Liver (tissue), 9 donors: ENCODE data around the gene SERINC5. TPM values are rescaled to one million over a fixed set of nuclear protein-coding genes. Genes with fewer than 3 reads are reported as not detected.

Source experiments
- DNase-seq: peaks from one replicate; pipeline ENCODE4 v3.0.0-alpha.2; 2017; ENCODE audit warnings: low spot score
- H3K27ac ChIP-seq, 2 donors: one replicate each; pipeline ENCODE4 v1.7.0; 2013; ENCODE audit warnings: inconsistent platforms in 2 of 2, low read length in 2 of 2, control low read depth in 1 of 2, low read depth in 1 of 2, mild to moderate bottlenecking in 1 of 2
- H3K27me3 ChIP-seq, 4 donors: one replicate each; pipeline versions ENCODE4 v1.6.1 to v1.7.0; 2013; ENCODE audit warnings: low read length in 3 of 4, inconsistent platforms in 1 of 4, mild to moderate bottlenecking in 1 of 4, moderate library complexity in 1 of 4; ENCODE audit not compliant: control insufficient read depth in 4 of 4, insufficient read depth in 4 of 4
- H3K36me3 ChIP-seq, 4 donors: one replicate each; pipeline versions ENCODE4 v1.6.1 to v1.7.0; 2013; ENCODE audit warnings: low read length in 3 of 4, mild to moderate bottlenecking in 3 of 4, low read depth in 1 of 4, moderate library complexity in 1 of 4; ENCODE audit not compliant: control insufficient read depth in 4 of 4, insufficient read depth in 3 of 4
- H3K4me1 ChIP-seq, 4 donors: one replicate each; pipeline versions ENCODE4 v1.6.1 to v1.7.0; 2013; ENCODE audit warnings: low read length in 3 of 4, mild to moderate bottlenecking in 3 of 4, moderate library complexity in 1 of 4; ENCODE audit not compliant: control insufficient read depth in 4 of 4, insufficient read depth in 4 of 4
- H3K4me3 ChIP-seq, 3 donors: one replicate each; pipeline versions ENCODE4 v1.6.1 to v1.7.0; 2013; ENCODE audit warnings: low read length in 3 of 3, control low read depth in 1 of 3, low read depth in 1 of 3, mild to moderate bottlenecking in 1 of 3
- H3K9ac ChIP-seq, 2 donors: one replicate each; pipeline ENCODE4 v1.7.0; 2013; ENCODE audit warnings: low read length in 2 of 2, mild to moderate bottlenecking in 2 of 2, moderate library complexity in 2 of 2, control low read depth in 1 of 2, low read depth in 1 of 2
- H3K9me3 ChIP-seq, 4 donors: one replicate each; pipeline versions ENCODE4 v1.6.1 to v1.7.0; 2013; ENCODE audit warnings: low read length in 3 of 4; ENCODE audit not compliant: control insufficient read depth in 4 of 4
- CTCF ChIP-seq: fragments of 150-350 bp; IDR thresholded peaks from 2 replicates; pipeline ENCODE4 v1.5.1; 2017; ENCODE audit warnings: improper control_type of control experiment, low read depth, low read length; ENCODE audit not compliant: missing input control
- EGR1 ChIP-seq, 2 donors: IDR thresholded peaks; 2 replicates each; pipeline ENCODE4 v1.6.1; 2016 to 2018; ENCODE audit warnings: antibody characterized with exemption in 2 of 2, low read depth in 2 of 2
- FOXA1 ChIP-seq: IDR thresholded peaks from 2 replicates; pipeline ENCODE4 v1.6.1; 2016; ENCODE audit warnings: antibody characterized with exemption
- FOXA2 ChIP-seq: IDR thresholded peaks from 2 replicates; pipeline ENCODE4 v1.6.1; 2016; ENCODE audit warnings: antibody characterized with exemption
- GABPA ChIP-seq, 2 donors: IDR thresholded peaks in 1 of 2; conservative IDR thresholded peaks in 1 of 2; 2 replicates each; pipeline ENCODE4 v1.6.1; 2016; ENCODE audit warnings: antibody characterized with exemption in 2 of 2, mild to moderate bottlenecking in 1 of 2, moderate library complexity in 1 of 2
- HNF4A ChIP-seq, 2 donors: conservative IDR thresholded peaks; 2 replicates each; pipeline ENCODE4 v1.6.1; 2016; ENCODE audit warnings: antibody characterized with exemption in 2 of 2, mild to moderate bottlenecking in 2 of 2
- HNF4G ChIP-seq: IDR thresholded peaks from 2 replicates; pipeline ENCODE4 v1.6.1; 2016; ENCODE audit warnings: antibody characterized with exemption
- MAX ChIP-seq: IDR thresholded peaks from 2 replicates; pipeline ENCODE4 v1.6.1; 2016; ENCODE audit warnings: antibody characterized with exemption
- NR2F2 ChIP-seq: IDR thresholded peaks from 2 replicates; pipeline ENCODE4 v1.6.1; 2016; ENCODE audit warnings: antibody characterized with exemption
- RXRA ChIP-seq, 2 donors: IDR thresholded peaks; 2 replicates each; pipeline ENCODE4 v1.6.1; 2017 to 2018; ENCODE audit warnings: antibody characterized with exemption in 2 of 2, mild to moderate bottlenecking in 1 of 2
- SP1 ChIP-seq: IDR thresholded peaks from 2 replicates; pipeline ENCODE4 v1.6.1; 2018; ENCODE audit warnings: antibody characterized with exemption, mild to moderate bottlenecking
- TAF1 ChIP-seq: conservative IDR thresholded peaks from 2 replicates; pipeline ENCODE4 v1.6.1; 2016; ENCODE audit warnings: antibody characterized with exemption, mild to moderate bottlenecking
- YY1 ChIP-seq: IDR thresholded peaks from 2 replicates; pipeline ENCODE4 v1.6.1; 2016; ENCODE audit warnings: antibody characterized with exemption, mild to moderate bottlenecking
- WGBS: extraction: QIAGEN DNeasy Blood & Tissue Kit; methylation state at CpG from one replicate; pipeline ENCODE4 v1.1.7; 2013; 5-methylcytosine and 5-hydroxymethylcytosine counted together
- polyA plus RNA-seq, 2 donors: library from polyadenylated mRNA; stranded (reverse) in 1 of 2; unstranded in 1 of 2; fragments of 200-250 nt in 1 of 2; fragments of >200 nt in 1 of 2; fragmentation: Nextera tagmentation in 1 of 2; extraction: Ambion mirVana in 1 of 2; gene quantifications; one replicate each; pipeline versions ENCODE4 v1.2.1 to v1.2.3, GENCODE V29; 2013 to 2015
- total RNA-seq, 2 donors: library from RNA; depleted of rRNA; stranded (reverse); fragments of >200 nt; gene quantifications; one replicate each; pipeline ENCODE4 v1.2.3, GENCODE V29; 2014
- TF ChIP-seq, protein P1 (sequence below): IDR thresholded peaks from 2 replicates; pipeline ENCODE4 v1.6.1; 2016; ENCODE audit warnings: antibody characterized with exemption
- TF ChIP-seq, protein P2 (sequence below): IDR thresholded peaks from 2 replicates; pipeline ENCODE4 v1.6.1; 2016; ENCODE audit warnings: antibody characterized with exemption
- TF ChIP-seq, protein P3 (sequence below): IDR thresholded peaks from 2 replicates; pipeline ENCODE4 v1.6.1; 2016; ENCODE audit warnings: antibody characterized with exemption, mild to moderate bottlenecking
- donor health status: healthy.
- donor health status: healthy.
- donor health status: healthy.
- donor health status: healthy.
- donor health status: healthy.

Gene SERINC5
- total and polyA plus RNA-seq, 4 donors = 22.2 to 82.3 (median 32.0) TPM

GRCh38 chr5:80243567-80243966 lies 12.3 kb downstream of the SERINC5 start:
- DNase-seq = no peak
- Histone ChIP-seq H3K9me3 (peaks cover 0 to 3% (median 0%) of the 10 kb centered on the region in 4 donors), H3K4me1 (peaks cover 15 to 36% (median 32%) of the 10 kb centered on the region in 4 donors), H3K27ac (no peak overlapping the region), H3K36me3 (peaks cover 2 to 6% (median 4%) of the 10 kb centered on the region in 4 donors), H3K4me3 (no peak overlapping the region), H3K27me3 (no peaks in the 10 kb centered on the region), H3K9ac (no peak overlapping the region)
- 98% methylated on average over 1 of the region's 1 CpG for WGBS
- TF ChIP-seq, protein P1, sequence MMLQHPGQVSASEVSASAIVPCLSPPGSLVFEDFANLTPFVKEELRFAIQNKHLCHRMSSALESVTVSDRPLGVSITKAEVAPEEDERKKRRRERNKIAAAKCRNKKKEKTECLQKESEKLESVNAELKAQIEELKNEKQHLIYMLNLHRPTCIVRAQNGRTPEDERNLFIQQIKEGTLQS = no peak
- TF ChIP-seq EGR1 (IDR thresholded peaks at IDR 0.05; ENCODE audit: low read depth in 2 of 2) (no peak), CTCF (no peak), FOXA2 (no peak), FOXA1 (no peak), GABPA (IDR thresholded peaks at IDR 0.05 in 1 of 2, conservative IDR thresholded peaks at IDR 0.05 in 1 of 2) (no peak), YY1 (no peak)

DNA sequence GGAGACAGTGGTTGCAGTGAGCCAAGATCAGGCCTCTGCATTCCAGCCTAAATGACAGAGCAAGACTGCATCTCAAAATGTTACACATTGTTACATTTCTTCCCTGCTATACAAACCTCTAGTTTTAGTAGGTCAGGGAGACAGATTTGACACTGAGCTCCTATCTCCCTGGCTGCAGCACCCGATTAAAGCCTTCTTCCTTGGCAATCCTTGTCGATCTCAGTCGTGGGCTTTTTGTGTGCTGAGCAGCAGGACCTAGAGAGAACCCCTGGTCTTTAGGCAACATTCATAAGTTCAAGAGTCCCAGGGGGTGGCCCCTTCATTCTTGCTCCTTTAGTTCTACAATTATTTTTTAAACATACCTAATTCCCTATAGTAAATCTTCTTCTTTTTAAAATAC lies 13.0 kb downstream of the SERINC5 start:
- Histone ChIP-seq H3K9me3 (peaks cover 0 to 3% (median 0%) of the 10 kb centered on the region in 4 donors), H3K4me1 (peaks cover 17 to 29% (median 28%) of the 10 kb centered on the region in 4 donors), H3K4me3 (no peak overlapping the region), H3K9ac (no peak overlapping the region), H3K36me3 (peaks cover 0 to 6% (median 3%) of the 10 kb centered on the region in 4 donors), H3K27ac (no peak overlapping the region), H3K27me3 (no peaks in the 10 kb centered on the region)
- 92% methylated on average over 3 of the region's 3 CpGs for WGBS
- DNase-seq = no peak
- TF ChIP-seq FOXA2 (no peak), CTCF (no peak), GABPA (IDR thresholded peaks at IDR 0.05 in 1 of 2, conservative IDR thresholded peaks at IDR 0.05 in 1 of 2) (no peak), EGR1 (IDR thresholded peaks at IDR 0.05; ENCODE audit: low read depth in 2 of 2) (no peak), TAF1 (no peak), FOXA1 (no peak), NR2F2 (no peak), HNF4G (no peak), YY1 (no peak), MAX (no peak), SP1 (no peak), HNF4A (conservative IDR thresholded peaks at IDR 0.05) (no peak), RXRA (IDR thresholded peaks at IDR 0.05) (no peak)
- TF ChIP-seq, protein P2, sequence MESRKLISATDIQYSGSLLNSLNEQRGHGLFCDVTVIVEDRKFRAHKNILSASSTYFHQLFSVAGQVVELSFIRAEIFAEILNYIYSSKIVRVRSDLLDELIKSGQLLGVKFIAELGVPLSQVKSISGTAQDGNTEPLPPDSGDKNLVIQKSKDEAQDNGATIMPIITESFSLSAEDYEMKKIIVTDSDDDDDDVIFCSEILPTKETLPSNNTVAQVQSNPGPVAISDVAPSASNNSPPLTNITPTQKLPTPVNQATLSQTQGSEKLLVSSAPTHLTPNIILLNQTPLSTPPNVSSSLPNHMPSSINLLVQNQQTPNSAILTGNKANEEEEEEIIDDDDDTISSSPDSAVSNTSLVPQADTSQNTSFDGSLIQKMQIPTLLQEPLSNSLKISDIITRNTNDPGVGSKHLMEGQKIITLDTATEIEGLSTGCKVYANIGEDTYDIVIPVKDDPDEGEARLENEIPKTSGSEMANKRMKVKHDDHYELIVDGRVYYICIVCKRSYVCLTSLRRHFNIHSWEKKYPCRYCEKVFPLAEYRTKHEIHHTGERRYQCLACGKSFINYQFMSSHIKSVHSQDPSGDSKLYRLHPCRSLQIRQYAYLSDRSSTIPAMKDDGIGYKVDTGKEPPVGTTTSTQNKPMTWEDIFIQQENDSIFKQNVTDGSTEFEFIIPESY = no peak
- TF ChIP-seq, protein P1 = no peak
- TF ChIP-seq, protein P3, sequence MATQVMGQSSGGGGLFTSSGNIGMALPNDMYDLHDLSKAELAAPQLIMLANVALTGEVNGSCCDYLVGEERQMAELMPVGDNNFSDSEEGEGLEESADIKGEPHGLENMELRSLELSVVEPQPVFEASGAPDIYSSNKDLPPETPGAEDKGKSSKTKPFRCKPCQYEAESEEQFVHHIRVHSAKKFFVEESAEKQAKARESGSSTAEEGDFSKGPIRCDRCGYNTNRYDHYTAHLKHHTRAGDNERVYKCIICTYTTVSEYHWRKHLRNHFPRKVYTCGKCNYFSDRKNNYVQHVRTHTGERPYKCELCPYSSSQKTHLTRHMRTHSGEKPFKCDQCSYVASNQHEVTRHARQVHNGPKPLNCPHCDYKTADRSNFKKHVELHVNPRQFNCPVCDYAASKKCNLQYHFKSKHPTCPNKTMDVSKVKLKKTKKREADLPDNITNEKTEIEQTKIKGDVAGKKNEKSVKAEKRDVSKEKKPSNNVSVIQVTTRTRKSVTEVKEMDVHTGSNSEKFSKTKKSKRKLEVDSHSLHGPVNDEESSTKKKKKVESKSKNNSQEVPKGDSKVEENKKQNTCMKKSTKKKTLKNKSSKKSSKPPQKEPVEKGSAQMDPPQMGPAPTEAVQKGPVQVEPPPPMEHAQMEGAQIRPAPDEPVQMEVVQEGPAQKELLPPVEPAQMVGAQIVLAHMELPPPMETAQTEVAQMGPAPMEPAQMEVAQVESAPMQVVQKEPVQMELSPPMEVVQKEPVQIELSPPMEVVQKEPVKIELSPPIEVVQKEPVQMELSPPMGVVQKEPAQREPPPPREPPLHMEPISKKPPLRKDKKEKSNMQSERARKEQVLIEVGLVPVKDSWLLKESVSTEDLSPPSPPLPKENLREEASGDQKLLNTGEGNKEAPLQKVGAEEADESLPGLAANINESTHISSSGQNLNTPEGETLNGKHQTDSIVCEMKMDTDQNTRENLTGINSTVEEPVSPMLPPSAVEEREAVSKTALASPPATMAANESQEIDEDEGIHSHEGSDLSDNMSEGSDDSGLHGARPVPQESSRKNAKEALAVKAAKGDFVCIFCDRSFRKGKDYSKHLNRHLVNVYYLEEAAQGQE = no peak
